Heart left ventricle (tissue), 16 donors: ENCODE measurements around the gene AJUBA. TPM values are rescaled to one million over a fixed set of nuclear protein-coding genes. Genes with fewer than 3 reads are reported as not detected.
"Not testable (repeated sequence)": the region's sequence is repeated elsewhere in the genome, so short reads cannot be mapped to it uniquely, and the experiment has no call there.

Experiments
- ATAC-seq, 4 donors: fragments of 200-7000 bp; cut with Tn5 transposase; one replicate each; pipeline ENCODE4 v1.9.1; 2020 to 2022; ENCODE audit warnings: moderate library complexity in 4 of 4, mild to moderate bottlenecking in 3 of 4, moderate number of reproducible peaks in 1 of 4
- DNase-seq, 5 donors: peaks; one replicate each; pipeline ENCODE4 v3.0.0-alpha.2; 2020
- H3K27ac ChIP-seq, 12 donors: fragments of 200-600 bp; sonication (generic) in 4 of 12; one replicate each; pipeline versions ENCODE4 v1.5.0 to v1.8.0; 2016 to 2022; ENCODE audit warnings: mild to moderate bottlenecking in 2 of 12
- H3K27me3 ChIP-seq, 9 donors: fragments of 200-600 bp; sonication (generic) in 2 of 9; one replicate each; pipeline versions ENCODE4 v1.5.1 to v1.8.0; 2016 to 2022; ENCODE audit warnings: mild to moderate bottlenecking in 3 of 9
- H3K36me3 ChIP-seq, 9 donors: fragments of 200-600 bp; sonication (generic) in 2 of 9; one replicate each; pipeline versions ENCODE4 v1.5.0 to v1.8.0; 2018 to 2022; ENCODE audit warnings: mild to moderate bottlenecking in 2 of 9
- H3K4me1 ChIP-seq, 12 donors: fragments of 200-600 bp; sonication (generic) in 4 of 12; one replicate each; pipeline versions ENCODE4 v1.5.0 to v1.8.0; 2016 to 2022; ENCODE audit warnings: mild to moderate bottlenecking in 3 of 12
- H3K4me3 ChIP-seq, 12 donors: fragments of 200-600 bp; sonication (generic) in 4 of 12; one replicate each; pipeline versions ENCODE4 v1.5.0 to v1.8.0; 2017 to 2022; ENCODE audit warnings: mild to moderate bottlenecking in 9 of 12, moderate library complexity in 4 of 12
- H3K9me3 ChIP-seq, 12 donors: fragments of 200-600 bp; sonication (generic) in 4 of 12; one replicate each; pipeline versions ENCODE4 v1.5.0 to v1.8.0; 2016 to 2022; ENCODE audit warnings: mild to moderate bottlenecking in 1 of 12
- CTCF ChIP-seq, 12 donors: fragments of 200-600 bp; sonication (generic) in 4 of 12; IDR thresholded peaks; one replicate each; pipeline versions ENCODE4 v1.5.0 to v1.8.0; 2018 to 2022; ENCODE audit warnings: antibody characterized with exemption in 12 of 12, mild to moderate bottlenecking in 5 of 12
- POLR2A ChIP-seq, 2 donors: fragments of 450-650 bp; IDR thresholded peaks; one replicate each; pipeline ENCODE4 v1.6.1; 2017; ENCODE audit warnings: antibody characterized with exemption in 2 of 2, mild to moderate bottlenecking in 2 of 2, moderate library complexity in 2 of 2
- WGBS, 4 donors: extraction: QIAGEN DNeasy Blood & Tissue Kit in 2 of 4; methylation state at CpG; one replicate each; pipeline versions ENCODE4 v1.1.5 to v1.1.7; 2013 to 2018; 5-methylcytosine and 5-hydroxymethylcytosine counted together
- intact Hi-C, 10 donors: fragments of 100-400 bp; cut with DNase I; formaldehyde crosslinking; loops; one replicate each; pipeline versions ENCODE4 v1.11.1 to v1.14.2; 2022
- polyA plus RNA-seq, 2 donors: library from polyadenylated mRNA; stranded (reverse); fragments of 200-250 nt; gene quantifications; one replicate each; pipeline ENCODE4 v1.2.3, GENCODE V29; 2013
- total RNA-seq, 9 donors: library from RNA; depleted of rRNA in 2 of 9; stranded (reverse); fragments of >200 nt in 2 of 9; fragmentation: NEBNext Ultra II Directional in 3 of 9; extraction: Animal tissue kit (Norgen Biotek cat#: 25700) in 3 of 9; gene quantifications; one replicate each; pipeline versions ENCODE4 v1.1.0 to v1.2.4, GENCODE V29; 2016 to 2023
- donor health status: ischemic (EF 13 %, LVEDD 7.1; RV severe dilation, severe dysfunction).
- donor health status: healthy with polysubstance abuse.
- donor health status: DM: no; HTN: yes; CAD: no.
- donor health status: DM: no; HTN: no; CAD: no.
- donor health status: ischemic (EF 25% LVEDD 6.9; RV normal size, moderate dysfunction).
- donor health status: ischemic (EF 25% LVEDD 5.7; RV mildly dilated, moderate dysfunction).
- donor health status: healthy.
- donor health status: DM: yes; HTN: yes; CAD: no.
- donor health status: ischemic (EF 35%, LVEDD 5.7; RV mildly dilated, moderate dysfunction).
- donor health status: nonischemic (EF 11% LVEDD 7.7; RV severe dilation, severe dysfunction).
- donor health status: DM: yes; HTN: yes; CAD: no.
- donor health status: PGD.
- donor health status: ischemic (EF 29% LVEDD 5.4; RV normal size, mild dysfunction).
- donor health status: nonischemic (EF 23%, LVEDD 6.1; RV moderate dilation, normal function).

Gene AJUBA
- total and polyA plus RNA-seq, 11 donors, result 5.6 to 18.0 (median 9.9) TPM

- 84 to 89% (median 87%) methylated on average over 5 of the region's 5 CpGs for WGBS, 4 donors
Measured at GRCh38 chr14:23017091-23017490, 34.7 kb upstream of the AJUBA start.

GRCh38 chr14:23015618-23016017, 33.3 kb upstream of the AJUBA start:
- no peak overlapping the region for H3K4me3 ChIP-seq
- no peak for ATAC-seq
- no peaks in the 10 kb centered on the region for H3K4me1 ChIP-seq
- no peaks in the 10 kb centered on the region for H3K9me3 ChIP-seq
- no peaks in the 10 kb centered on the region for H3K36me3 ChIP-seq
- TF ChIP-seq CTCF (IDR thresholded peaks at IDR 0.05) (no peak), POLR2A (IDR thresholded peaks at IDR 0.05) (no peak)
- no peak for DNase-seq
- H3K27me3 ChIP-seq, result no peaks in the 10 kb centered on the region
- 70 to 86% (median 81%) methylated on average over 4 of the region's 4 CpGs for WGBS, 4 donors
- H3K27ac ChIP-seq, result no peak overlapping the region
- intact Hi-C loops, result no loop called here

More at GRCh38 chr14:23017091-23017490, 34.7 kb upstream of the AJUBA start:
- no peak for DNase-seq
- Histone ChIP-seq H3K27ac (no peak overlapping the region), H3K4me1 (no peaks in the 10 kb centered on the region), H3K4me3 (no peak overlapping the region), H3K9me3 (no peaks in the 10 kb centered on the region), H3K36me3 (no peaks in the 10 kb centered on the region), H3K27me3 (no peaks in the 10 kb centered on the region)
- no peak for ATAC-seq
- no peak for TF ChIP-seq POLR2A (IDR thresholded peaks at IDR 0.05)
- no peak for TF ChIP-seq CTCF (IDR thresholded peaks at IDR 0.05)
- intact Hi-C loops, result no loop called here

DNA sequence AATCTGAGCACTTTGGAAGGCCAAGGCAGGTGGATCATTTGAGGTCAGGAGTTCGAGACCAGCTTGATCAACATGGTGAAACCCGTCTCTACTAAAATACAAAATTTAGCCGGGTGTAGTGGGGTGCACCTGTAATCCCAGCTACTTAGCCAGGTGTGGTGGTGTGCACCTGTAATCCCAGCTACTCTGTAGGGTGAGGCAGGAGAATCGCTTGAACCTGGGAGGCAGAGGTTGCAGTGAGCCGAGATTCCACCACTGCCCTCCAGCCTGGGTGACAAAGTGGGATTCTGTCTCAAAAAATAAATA, 31.4 kb upstream of the AJUBA start:
- H3K27ac ChIP-seq, H3K36me3 ChIP-seq, H3K9me3 ChIP-seq, H3K4me3 ChIP-seq, DNase-seq, ATAC-seq, intact Hi-C loops, H3K27me3 ChIP-seq: not testable (repeated sequence)
- H3K4me1 ChIP-seq, result peaks cover 0 to 14% (median 5%) of the 10 kb centered on the region in 12 donors
- WGBS, 4 donors, result 88 to 97% (median 95%) methylated on average over 5 of the region's 5 CpGs

DNA sequence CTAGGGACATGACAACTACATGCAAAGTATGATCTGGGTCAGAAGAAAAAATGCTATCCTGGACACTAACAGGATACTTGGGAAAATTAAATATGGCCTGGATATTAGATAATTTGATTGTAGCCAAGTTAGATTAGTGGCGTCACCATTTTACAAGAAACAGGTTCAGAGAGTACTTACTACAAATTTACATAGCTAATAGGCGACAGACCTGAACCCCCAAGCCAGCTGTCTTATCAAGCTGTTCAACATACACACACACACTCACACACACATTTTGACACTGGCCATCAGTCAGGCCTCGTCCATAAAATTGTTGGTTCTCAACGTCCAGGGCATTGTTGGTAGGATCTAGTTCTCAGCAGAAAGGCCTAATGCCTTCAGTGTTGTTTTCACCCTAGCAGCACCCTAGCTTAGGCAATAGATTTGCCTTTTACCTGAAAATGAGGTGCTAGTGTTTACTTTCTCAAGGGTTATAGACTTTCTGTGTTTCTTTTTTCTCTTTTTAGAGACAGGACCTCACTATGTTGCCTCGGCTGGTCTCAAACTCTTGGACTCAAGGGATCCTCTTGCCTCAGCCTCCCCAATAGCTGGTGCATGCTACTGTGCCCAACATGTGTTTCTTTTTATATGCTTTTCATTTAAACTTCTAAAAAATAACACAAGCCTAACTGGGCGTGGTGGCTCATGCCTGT, 30.9 kb upstream of the AJUBA start:
- 67 to 83% (median 77%) methylated on average over 6 of the region's 6 CpGs for WGBS, 4 donors
- Histone ChIP-seq H3K9me3 (no peaks in the 10 kb centered on the region), H3K27ac (no peak overlapping the region), H3K36me3 (no peaks in the 10 kb centered on the region), H3K27me3 (no peaks in the 10 kb centered on the region), H3K4me1 (peaks cover 0 to 19% (median 5%) of the 10 kb centered on the region in 12 donors), H3K4me3 (no peak overlapping the region)
- intact Hi-C loops, result no loop called here
- TF ChIP-seq POLR2A (IDR thresholded peaks at IDR 0.05) (no peak), CTCF (IDR thresholded peaks at IDR 0.05) (no peak)
- no peak for DNase-seq
- ATAC-seq, result no peak
